ENCODE results near the gene WDR76. TPM values are rescaled to one million over a fixed set of nuclear protein-coding genes. Genes with fewer than 3 reads are reported as not detected.
"Not testable (repeated sequence)": the region's sequence is repeated elsewhere in the genome, so short reads cannot be mapped to it uniquely, and the experiment has no call there.

WDR76 gene
- total RNA-seq, 4 donors from 2014 or later = 5.1 to 12.0 (median 8.2) TPM

DNA sequence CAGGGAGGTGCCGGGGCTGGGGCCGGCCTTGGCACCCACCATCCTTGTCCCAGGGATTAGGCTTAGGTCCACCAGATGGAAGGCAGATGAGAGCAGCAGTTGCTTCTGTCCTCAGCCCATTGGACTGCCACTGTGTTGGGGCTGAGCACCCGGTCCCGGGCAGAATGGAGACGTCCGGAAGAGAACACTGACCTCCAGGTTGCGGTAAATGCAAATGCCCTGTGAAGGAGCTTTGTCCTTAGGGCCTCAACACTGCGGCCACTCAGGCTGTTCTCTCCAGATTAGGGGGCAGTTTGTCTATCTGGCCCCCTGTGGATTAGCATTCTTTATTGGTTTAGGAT is 26.9 kb upstream of the WDR76 start, which contains the start of gene SERINC4:
TSS of gene SERINC4 (minus strand) at position 276 of the 341 bp plus-strand sequence. CDS start at position 42, 234 bp downstream.
- WGBS = 92% methylated on average over 6 of the region's 8 CpGs
- Histone ChIP-seq H3K27ac (replicated peaks in 1 of 4) (peak within 1 kb of the TSS; percentile 90 to 95 (median 92)), H3K27me3 (peaks cover 0 to 4% (median 0%) of the 10 kb centered on the region in 4 donors), H3K4me3 (peak within 1 kb of the TSS; percentile 65 to 94 (median 86)), H3K36me3 (peaks cover 9 to 83% (median 69%) of the 10 kb centered on the region in 4 donors), H3K4me1 (peaks cover 34 to 62% (median 59%) of the 10 kb centered on the region in 4 donors), H3K9me3 (no peaks in the 10 kb centered on the region)
- intact Hi-C loops (cut with DNase I) = no loop called here
- no peak for TF ChIP-seq POLR2A (IDR thresholded peaks at IDR 0.05; ENCODE audit: low read depth)
- TF ChIP-seq POLR2AphosphoS5 (IDR thresholded peaks at IDR 0.05) = no peak
- no peak for TF ChIP-seq EP300 (IDR thresholded peaks at IDR 0.05)
- TF ChIP-seq, protein P1, sequence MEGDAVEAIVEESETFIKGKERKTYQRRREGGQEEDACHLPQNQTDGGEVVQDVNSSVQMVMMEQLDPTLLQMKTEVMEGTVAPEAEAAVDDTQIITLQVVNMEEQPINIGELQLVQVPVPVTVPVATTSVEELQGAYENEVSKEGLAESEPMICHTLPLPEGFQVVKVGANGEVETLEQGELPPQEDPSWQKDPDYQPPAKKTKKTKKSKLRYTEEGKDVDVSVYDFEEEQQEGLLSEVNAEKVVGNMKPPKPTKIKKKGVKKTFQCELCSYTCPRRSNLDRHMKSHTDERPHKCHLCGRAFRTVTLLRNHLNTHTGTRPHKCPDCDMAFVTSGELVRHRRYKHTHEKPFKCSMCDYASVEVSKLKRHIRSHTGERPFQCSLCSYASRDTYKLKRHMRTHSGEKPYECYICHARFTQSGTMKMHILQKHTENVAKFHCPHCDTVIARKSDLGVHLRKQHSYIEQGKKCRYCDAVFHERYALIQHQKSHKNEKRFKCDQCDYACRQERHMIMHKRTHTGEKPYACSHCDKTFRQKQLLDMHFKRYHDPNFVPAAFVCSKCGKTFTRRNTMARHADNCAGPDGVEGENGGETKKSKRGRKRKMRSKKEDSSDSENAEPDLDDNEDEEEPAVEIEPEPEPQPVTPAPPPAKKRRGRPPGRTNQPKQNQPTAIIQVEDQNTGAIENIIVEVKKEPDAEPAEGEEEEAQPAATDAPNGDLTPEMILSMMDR (IDR thresholded peaks at IDR 0.05) = no peak
- DNase-seq (ENCODE audit: extremely low spot score) = no peak

DNA sequence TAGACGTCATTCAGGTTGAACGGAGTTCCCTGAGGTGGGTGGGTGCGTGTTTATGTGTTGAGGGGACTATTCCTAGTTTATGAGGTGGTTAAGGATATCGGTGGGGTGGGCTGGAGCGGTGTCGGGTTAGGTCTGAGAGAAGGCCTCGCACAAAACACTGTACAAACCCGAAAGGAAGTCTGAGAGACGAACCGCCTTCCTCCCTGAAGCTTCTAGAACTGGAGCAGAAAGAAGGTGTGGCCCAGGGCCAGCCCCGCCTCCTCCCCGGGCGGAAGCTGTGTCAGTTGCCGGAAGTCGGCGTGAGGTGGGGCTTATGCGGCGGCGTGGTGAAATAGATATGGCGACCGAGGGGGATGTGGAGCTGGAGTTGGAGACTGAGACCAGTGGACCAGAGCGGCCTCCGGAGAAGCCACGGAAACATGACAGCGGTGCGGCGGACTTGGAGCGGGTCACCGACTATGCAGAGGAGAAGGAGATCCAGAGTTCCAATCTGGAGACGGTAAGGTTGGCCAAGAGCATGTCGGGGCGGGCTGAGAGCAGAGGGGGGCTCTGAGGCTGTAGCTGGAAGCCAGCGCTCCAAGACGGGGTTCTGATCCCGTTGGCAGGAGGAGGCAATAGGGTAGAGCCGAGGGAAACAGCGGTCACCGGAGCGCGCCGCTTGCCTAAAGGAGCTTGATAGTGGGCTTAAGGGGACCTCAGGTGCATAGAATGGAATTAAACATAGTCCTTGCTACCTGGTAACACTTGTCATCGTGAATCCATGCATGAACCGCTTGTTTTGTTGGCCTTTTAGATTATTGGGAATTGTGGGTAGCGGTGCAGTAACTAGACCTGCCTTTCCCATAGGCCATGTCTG is 26.3 kb upstream of the WDR76 start, which contains the start of gene HYPK:
TSS of gene HYPK (plus strand) at position 314 of the 856 bp plus-strand sequence. CDS start at position 338, 24 bp downstream.
- peaks cover 28 to 56% (median 53%) of the 10 kb centered on the region in 4 donors for H3K4me1 ChIP-seq
- peak; percentile 98 for DNase-seq (ENCODE audit: extremely low spot score)
- 8% methylated on average over 44 of the region's 44 CpGs for WGBS
- H3K36me3 ChIP-seq = peaks cover 11 to 83% (median 69%) of the 10 kb centered on the region in 4 donors
- peak within 1 kb of the TSS; percentile 65 to 94 (median 86) for H3K4me3 ChIP-seq
- H3K27me3 ChIP-seq = peaks cover 0 to 4% (median 0%) of the 10 kb centered on the region in 4 donors
- intact Hi-C loops (cut with DNase I) = no loop called here
- no peak for TF ChIP-seq POLR2A (IDR thresholded peaks at IDR 0.05; ENCODE audit: low read depth)
- peak; percentile 91 to 97 for TF ChIP-seq POLR2AphosphoS5 (IDR thresholded peaks at IDR 0.05)
- no peak for TF ChIP-seq EP300 (IDR thresholded peaks at IDR 0.05)
- no peaks in the 10 kb centered on the region for H3K9me3 ChIP-seq
- peak within 1 kb of the TSS; percentile 90 to 95 (median 92) for H3K27ac ChIP-seq (replicated peaks in 1 of 4)

DNA sequence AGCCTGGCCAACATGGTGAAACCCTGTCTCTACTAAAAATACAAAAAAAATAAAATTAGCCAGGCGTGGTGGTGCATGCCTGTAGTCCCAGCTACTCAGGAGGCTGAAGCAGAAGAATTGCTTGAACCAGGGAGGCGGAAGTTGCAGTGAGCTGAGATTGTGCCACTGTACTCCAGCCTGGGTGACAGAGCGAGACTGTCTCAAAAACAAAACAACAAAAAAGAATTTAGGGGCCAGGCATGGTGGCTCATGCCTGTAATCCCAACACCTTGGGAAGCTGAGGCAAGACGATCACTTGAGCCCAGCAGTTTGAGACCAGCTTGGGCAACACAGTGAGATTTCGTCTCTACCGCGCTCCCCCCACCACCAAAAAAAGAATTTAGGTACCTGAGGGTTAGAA is 24.1 kb upstream of the WDR76 start:
- DNase-seq (ENCODE audit: extremely low spot score); H3K9me3 ChIP-seq; intact Hi-C loops (cut with DNase I); H3K4me3 ChIP-seq; H3K27me3 ChIP-seq: not testable (repeated sequence)
- peak overlapping the region in 1 of 4 donors; percentile 10 for H3K27ac ChIP-seq (replicated peaks in 1 of 4)
- H3K36me3 ChIP-seq = peaks cover 31 to 85% (median 70%) of the 10 kb centered on the region in 4 donors
- H3K4me1 ChIP-seq = peaks cover 18 to 35% (median 33%) of the 10 kb centered on the region in 4 donors
- 95% methylated on average over 7 of the region's 7 CpGs for WGBS

DNA sequence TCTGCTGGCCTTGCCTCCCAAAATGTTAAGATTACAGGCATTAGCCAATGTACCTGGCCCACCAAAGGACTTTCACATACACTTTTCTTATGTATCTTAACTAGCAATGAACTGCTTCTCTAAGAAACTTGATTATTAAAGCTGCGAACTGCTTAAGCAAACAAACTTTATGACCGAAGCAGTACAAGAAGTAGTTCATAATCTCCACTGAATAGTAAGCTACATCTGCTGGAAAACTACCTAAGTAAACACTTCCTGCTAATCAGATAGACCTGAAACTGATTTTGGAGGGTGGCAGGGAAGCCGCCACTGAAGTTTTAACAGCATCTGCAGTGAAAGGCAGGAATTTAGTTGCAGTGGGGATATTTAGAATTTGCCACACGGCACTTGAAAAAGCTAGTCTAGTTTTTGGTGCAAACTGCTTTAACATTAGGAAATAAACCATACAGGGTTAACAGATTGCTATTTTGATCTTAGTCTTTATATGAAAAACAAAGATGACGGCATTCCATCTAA is 18.3 kb upstream of the WDR76 start:
- Histone ChIP-seq H3K36me3 (peaks cover 82 to 100% (median 98%) of the 10 kb centered on the region in 4 donors), H3K27me3 (no peaks in the 10 kb centered on the region), H3K4me3 (no peak overlapping the region), H3K27ac (replicated peaks in 1 of 4) (no peak overlapping the region), H3K9me3 (no peaks in the 10 kb centered on the region), H3K4me1 (peaks cover 0 to 5% (median 5%) of the 10 kb centered on the region in 4 donors)
- no peak for DNase-seq (ENCODE audit: extremely low spot score)
- WGBS = 95% methylated on average over 5 of the region's 5 CpGs
- intact Hi-C loops (cut with DNase I) = no loop called here
- TF ChIP-seq, protein P1 (IDR thresholded peaks at IDR 0.05) = no peak
- no peak for TF ChIP-seq POLR2A (IDR thresholded peaks at IDR 0.05; ENCODE audit: low read depth)
- TF ChIP-seq POLR2AphosphoS5 (IDR thresholded peaks at IDR 0.05) = no peak
- TF ChIP-seq EP300 (IDR thresholded peaks at IDR 0.05) = no peak

DNA sequence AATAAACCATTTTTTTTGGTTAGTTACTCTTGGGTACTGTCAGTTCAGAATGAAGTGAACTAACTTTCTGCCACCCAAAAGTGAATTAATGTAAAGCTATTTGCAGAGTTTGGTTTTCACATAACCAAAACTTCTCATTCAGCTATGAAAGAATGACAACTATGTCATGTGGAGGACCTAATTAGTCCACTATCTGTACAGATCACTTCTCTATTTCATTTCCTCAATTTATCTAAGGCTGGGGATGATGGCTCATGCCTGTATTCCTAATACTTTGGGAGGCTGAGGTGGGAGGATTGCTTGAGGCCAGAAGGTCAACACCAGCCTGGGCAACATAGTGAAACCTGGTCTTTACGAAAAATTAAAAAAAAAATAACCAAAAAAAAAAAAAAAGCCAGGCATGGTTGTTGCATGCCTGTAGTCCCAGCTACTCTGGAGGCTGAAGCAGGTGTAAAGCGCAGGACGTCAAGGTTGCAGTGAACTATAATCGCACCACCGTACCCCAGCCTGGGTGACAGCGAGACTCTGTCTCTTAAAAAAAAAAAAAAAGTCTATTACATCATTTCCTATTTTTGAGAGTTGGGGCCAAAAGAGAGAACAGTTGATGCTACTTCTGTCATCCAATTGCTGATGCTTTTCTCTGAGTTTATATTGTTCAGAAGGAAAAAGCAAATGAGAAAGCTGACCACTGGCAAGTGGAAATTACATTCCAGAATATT is 17.7 kb upstream of the WDR76 start:
- no peak for DNase-seq (ENCODE audit: extremely low spot score)
- TF ChIP-seq, protein P1 (IDR thresholded peaks at IDR 0.05) = no peak
- TF ChIP-seq POLR2AphosphoS5 (IDR thresholded peaks at IDR 0.05) (no peak), POLR2A (IDR thresholded peaks at IDR 0.05; ENCODE audit: low read depth) (no peak), EP300 (IDR thresholded peaks at IDR 0.05) (no peak)
- Histone ChIP-seq H3K36me3 (peaks cover 88 to 100% (median 100%) of the 10 kb centered on the region in 4 donors), H3K9me3 (no peaks in the 10 kb centered on the region), H3K4me1 (peaks cover 0 to 10% (median 6%) of the 10 kb centered on the region in 4 donors), H3K4me3 (no peak overlapping the region), H3K27ac (replicated peaks in 1 of 4) (no peak overlapping the region), H3K27me3 (no peaks in the 10 kb centered on the region)
- WGBS = 86% methylated on average over 6 of the region's 6 CpGs
- intact Hi-C loops (cut with DNase I) = no loop called here

DNA sequence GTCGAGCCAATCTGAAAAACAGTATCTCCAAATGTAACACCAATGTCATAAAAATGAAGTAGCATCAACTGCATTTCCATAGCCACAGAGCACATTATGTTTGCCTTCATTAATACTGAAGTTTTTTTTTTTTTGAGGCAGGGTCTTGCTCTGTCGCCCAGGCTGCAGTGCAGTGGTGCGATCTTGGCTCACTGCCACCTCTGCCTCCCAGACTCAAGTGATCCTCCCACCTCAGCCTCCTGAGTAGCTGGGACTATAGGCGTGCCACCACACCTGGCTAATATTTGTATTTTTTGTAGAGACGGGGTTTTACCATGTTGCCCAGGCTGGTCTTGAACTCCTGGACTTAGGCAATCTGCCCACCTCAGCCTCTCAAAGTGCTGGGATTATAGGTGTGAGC is 11.7 kb upstream of the WDR76 start:
- H3K27ac ChIP-seq (replicated peaks in 1 of 4); H3K4me1 ChIP-seq; DNase-seq (ENCODE audit: extremely low spot score); H3K9me3 ChIP-seq; intact Hi-C loops (cut with DNase I); H3K27me3 ChIP-seq; H3K4me3 ChIP-seq: not testable (repeated sequence)
- WGBS = 93% methylated on average over 5 of the region's 5 CpGs
- H3K36me3 ChIP-seq = peaks cover 50 to 82% (median 77%) of the 10 kb centered on the region in 4 donors

Data from esophagus muscularis mucosa (tissue), 4 donors.